CD4-positive, alpha-beta T cell treated with Interleukin-12 subunit alpha and Interleukin-12 subunit beta, for 1 hour (primary cell): Measurements from ENCODE around the gene DAPK3.
"Not testable (repeated sequence)": the region's sequence is repeated elsewhere in the genome, so short reads cannot be mapped to it uniquely, and the experiment has no call there.

Source experiments
- DNase-seq: peaks from one replicate; pipeline ENCODE4 v3.0.0-alpha.2; 2020

The DAPK3 gene

GRCh38 chr19:4000798-4001197 lies 29.9 kb upstream of the DAPK3 start:
- not testable (repeated sequence) for DNase-seq

- DNase-seq, result not testable (repeated sequence)
Observed at GRCh38 chr19:3998667-3999412, 27.9 kb upstream of the DAPK3 start.

GRCh38 chr19:3995607-3996006 lies 24.7 kb upstream of the DAPK3 start:
- no peak for DNase-seq

- DNase-seq, result no peak
Observed at GRCh38 chr19:3990815-3991117, 19.9 kb upstream of the DAPK3 start.

GRCh38 chr19:3987619-3988371 lies 16.9 kb upstream of the DAPK3 start:
- DNase-seq, result peak; percentile 93

- DNase-seq, result peak; percentile 80
Observed at GRCh38 chr19:3986260-3987041, 15.6 kb upstream of the DAPK3 start.

- no peak for DNase-seq
Observed at GRCh38 chr19:3985643-3986259, 14.9 kb upstream of the DAPK3 start.

GRCh38 chr19:3984908-3985642 lies 14.2 kb upstream of the DAPK3 start, which contains the start of gene EEF2:
Gene EEF2, minus strand, starts transcription at chr19:3985463. Its CDS starts 83 bp downstream, at chr19:3985380.
- peak; percentile 94 for DNase-seq

GRCh38 chr19:3984584-3984907 lies 13.6 kb upstream of the DAPK3 start:
- DNase-seq, result no peak

- DNase-seq, result peak; percentile 29
Observed at GRCh38 chr19:3983936-3984583, 13.2 kb upstream of the DAPK3 start.

- DNase-seq, result no peak
Observed at GRCh38 chr19:3983542-3983914, 12.6 kb upstream of the DAPK3 start.

GRCh38 chr19:3982701-3983541 lies 12.0 kb upstream of the DAPK3 start:
- no peak for DNase-seq

- DNase-seq, result no peak
Observed at GRCh38 chr19:3981736-3982681, 11.1 kb upstream of the DAPK3 start.

- DNase-seq, result no peak
Observed at GRCh38 chr19:3981373-3981735, 10.5 kb upstream of the DAPK3 start.

- no peak for DNase-seq
Observed at GRCh38 chr19:3980353-3981251, 9.7 kb upstream of the DAPK3 start.

- DNase-seq, result peak; percentile 8
Observed at GRCh38 chr19:3979674-3980352, 8.9 kb upstream of the DAPK3 start.

GRCh38 chr19:3979289-3979673 lies 8.4 kb upstream of the DAPK3 start:
- DNase-seq, result no peak

GRCh38 chr19:3978145-3978544 lies 7.2 kb upstream of the DAPK3 start:
- no peak for DNase-seq
